PC-9 (cell line): Measurements from ENCODE around the gene CRTAC1.

Source experiments
- CTCF ChIP-seq: fragments of 200-600 bp; sonication (generic); conservative IDR thresholded peaks from 2 replicates; pipeline ENCODE4 v1.6.1; 2017; ENCODE audit warnings: mixed run types, antibody characterized with exemption, mild to moderate bottlenecking, moderate library complexity
- EZH2 ChIP-seq: fragments of 200-600 bp; sonication (generic); IDR thresholded peaks from 2 replicates; pipeline ENCODE4 v1.8.0; 2017; ENCODE audit warnings: antibody characterized with exemption, low read depth

GRCh38 chr10:98029149-98030092 is 1.0 kb downstream of the CRTAC1 start:
- TF ChIP-seq CTCF (no peak), EZH2 (no peak)
